SK-N-SH (cell line): ENCODE data around the gene UBE2E2. TPM values are rescaled to one million over a fixed set of nuclear protein-coding genes. Genes with fewer than 3 reads are reported as not detected.

Source experiments
- CTCF ChIA-PET: fragments of 300-600, 350-600 bp; formaldehyde crosslinking; extraction: SDS; loops from one replicate; lab custom pipeline; 2021; lab: Yijun Ruan, JAX
- POLR2A ChIA-PET: fragments of 350-600 bp; sonication (Branson Sonifier 250); formaldehyde crosslinking; extraction: SDS; loops from one replicate; lab custom pipeline; 2020; ENCODE audit warnings: antibody characterized with exemption, inconsistent platforms; lab: Yijun Ruan, JAX
- DNase-seq: peaks from one replicate; pipeline ENCODE4 v3.0.0; 2012
- H2AFZ ChIP-seq: fragments of 200-600 bp; sonication (generic); 2 replicates; pipeline ENCODE4 v1.8.1; 2016; ENCODE audit warnings: antibody characterized with exemption, mild to moderate bottlenecking, low read depth
- H3F3A ChIP-seq: fragments of 200-600 bp; sonication (generic); replicated peaks from 2 replicates; pipeline ENCODE3; 2016; ENCODE audit warnings: antibody characterized with exemption, mild to moderate bottlenecking; ENCODE audit not compliant: insufficient read depth
- H3K27ac ChIP-seq, 2 experiments: fragments of 200-500 bp in 1 of 2; fragments of 200-600 bp in 1 of 2; sonication (Bioruptor generic) in 1 of 2; sonication (generic), shearing (Covaris generic) in 1 of 2; 2 replicates each; pipeline versions ENCODE4 v1.5.1 to v1.6.1; 2014 to 2016; ENCODE audit warnings: low read depth in 2 of 2, inconsistent platforms in 1 of 2, low read length in 1 of 2, mild to moderate bottlenecking in 1 of 2, mixed read lengths in 1 of 2
- H3K27me3 ChIP-seq: fragments of 200-600 bp; sonication (generic), shearing (Covaris generic); 2 replicates; pipeline ENCODE4 v1.6.1; 2016; ENCODE audit warnings: mixed run types; ENCODE audit not compliant: insufficient read depth
- H3K36me3 ChIP-seq, 2 experiments: fragments of 200-500 bp in 1 of 2; fragments of 200-600 bp in 1 of 2; sonication (Bioruptor generic) in 1 of 2; sonication (generic) in 1 of 2; replicated peaks in 1 of 2; 2 replicates each; pipeline versions ENCODE3 to v1.5.1; 2014 to 2016; ENCODE audit warnings: low read length in 1 of 2, mild to moderate bottlenecking in 1 of 2; ENCODE audit not compliant: insufficient read depth in 2 of 2, control insufficient read depth in 1 of 2
- H3K4me1 ChIP-seq, 2 experiments: fragments of 200-500 bp in 1 of 2; fragments of 200-600 bp in 1 of 2; sonication (Bioruptor generic) in 1 of 2; sonication (generic), shearing (Covaris generic) in 1 of 2; 2 replicates each; pipeline versions ENCODE4 v1.5.1 to v1.6.1; 2014 to 2016; ENCODE audit warnings: low read depth in 1 of 2, low read length in 1 of 2, mixed run types in 1 of 2; ENCODE audit not compliant: insufficient read depth in 2 of 2, control insufficient read depth in 1 of 2
- H3K4me2 ChIP-seq: fragments of 200-600 bp; sonication (generic), shearing (Covaris generic); 2 replicates; pipeline ENCODE4 v1.6.1; 2017; ENCODE audit warnings: mixed run types
- H3K4me3 ChIP-seq, 2 experiments: fragments of 200-500 bp in 1 of 2; fragments of 200-600 bp in 1 of 2; sonication (Bioruptor generic) in 1 of 2; sonication (generic), shearing (Covaris generic) in 1 of 2; 2 replicates each; pipeline versions ENCODE4 v1.5.1 to v1.8.1; 2014 to 2016; ENCODE audit warnings: low read depth in 2 of 2, inconsistent platforms in 1 of 2, low read length in 1 of 2, mild to moderate bottlenecking in 1 of 2, mixed read lengths in 1 of 2, moderate library complexity in 1 of 2
- H3K79me2 ChIP-seq: fragments of 200-600 bp; sonication (generic); 2 replicates; pipeline ENCODE4 v1.8.1; 2017; ENCODE audit warnings: mild to moderate bottlenecking; ENCODE audit not compliant: insufficient read depth
- H3K9ac ChIP-seq: fragments of 200-600 bp; sonication (generic); 2 replicates; pipeline ENCODE4 v1.6.1; 2017; ENCODE audit warnings: mixed run types
- H3K9me2 ChIP-seq: fragments of 200-600 bp; sonication (generic); 2 replicates; pipeline ENCODE4 v1.6.1; 2017; ENCODE audit warnings: mixed run types
- H3K9me3 ChIP-seq: fragments of 200-600 bp; sonication (generic); 2 replicates; pipeline ENCODE4 v1.6.1; 2017; ENCODE audit warnings: mixed run types, mild to moderate bottlenecking, moderate library complexity
- H4K20me1 ChIP-seq: fragments of 200-600 bp; sonication (generic); 2 replicates; pipeline ENCODE4 v1.6.1; 2017; ENCODE audit warnings: mild to moderate bottlenecking, mixed run types; ENCODE audit not compliant: insufficient read depth
- CTCF ChIP-seq: fragments of 200-600 bp; sonication (generic); IDR thresholded peaks from 2 replicates; pipeline ENCODE4 v1.6.1; 2017; ENCODE audit warnings: antibody characterized with exemption, mild to moderate bottlenecking, moderate library complexity
- ELF1 ChIP-seq: IDR thresholded peaks from 2 replicates; pipeline ENCODE4 v1.4.0; 2012
- EP300 ChIP-seq, 2 experiments: IDR thresholded peaks; 2 replicates each; pipeline versions ENCODE4 v1.4.0 to v1.6.1; 2012; ENCODE audit warnings: borderline replicate concordance in 1 of 2, low read depth in 1 of 2, low read length in 1 of 2
- EZH2phosphoT487 ChIP-seq: fragments of 200-600 bp; sonication (generic); IDR thresholded peaks from 2 replicates; pipeline ENCODE4 v1.6.1; 2017; ENCODE audit warnings: low read depth, mixed run types, mild to moderate bottlenecking, antibody characterized with exemption, moderate library complexity, borderline replicate concordance
- FOSL2 ChIP-seq: IDR thresholded peaks from 2 replicates; pipeline ENCODE4 v1.4.0; 2012; ENCODE audit warnings: low read depth, mild to moderate bottlenecking, moderate library complexity, borderline replicate concordance
- FOXM1 ChIP-seq: IDR thresholded peaks from 2 replicates; pipeline ENCODE4 v1.4.0; 2012; ENCODE audit warnings: low read depth, mild to moderate bottlenecking
- GABPA ChIP-seq: IDR thresholded peaks from 2 replicates; pipeline ENCODE4 v1.4.0; 2012; ENCODE audit warnings: low read depth, mild to moderate bottlenecking
- GATA2 ChIP-seq: sonication (generic); formaldehyde crosslinking; IDR thresholded peaks from 2 replicates; pipeline ENCODE4 v1.5.0; 2020; ENCODE audit warnings: mild to moderate bottlenecking, missing genetic modification reagents
- JUND ChIP-seq: IDR thresholded peaks from 2 replicates; pipeline ENCODE4 v1.4.0; 2012
- MEF2A ChIP-seq: IDR thresholded peaks from 2 replicates; pipeline ENCODE4 v1.4.0; 2012; ENCODE audit warnings: low read depth, borderline replicate concordance
- NFIC ChIP-seq: IDR thresholded peaks from 2 replicates; pipeline ENCODE4 v1.4.0; 2012; ENCODE audit warnings: borderline replicate concordance
- POLR2AphosphoS5 ChIP-seq: IDR thresholded peaks from 2 replicates; pipeline ENCODE4 v1.6.1; 2012; ENCODE audit warnings: low read depth, low read length
- RAD21 ChIP-seq: IDR thresholded peaks from 2 replicates; pipeline ENCODE4 v1.6.1; 2012; ENCODE audit warnings: mild to moderate bottlenecking, low read length
- RXRA ChIP-seq: IDR thresholded peaks from 2 replicates; pipeline ENCODE4 v1.4.0; 2012; ENCODE audit warnings: low read depth, mild to moderate bottlenecking, borderline replicate concordance
- SMC3 ChIP-seq: IDR thresholded peaks from 2 replicates; pipeline ENCODE4 v1.6.1; 2012; ENCODE audit warnings: low read depth, low read length, improper control_type of control experiment
- TAF1 ChIP-seq: IDR thresholded peaks from 2 replicates; pipeline ENCODE4 v1.6.1; 2012; ENCODE audit warnings: low read depth, mild to moderate bottlenecking, low read length, moderate library complexity, borderline replicate concordance
- TCF12 ChIP-seq: IDR thresholded peaks from 2 replicates; pipeline ENCODE4 v1.4.0; 2012
- TEAD4 ChIP-seq: IDR thresholded peaks from 2 replicates; pipeline ENCODE4 v1.4.0; 2012; ENCODE audit warnings: mild to moderate bottlenecking, borderline replicate concordance; ENCODE audit not compliant: insufficient read depth
- USF2 ChIP-seq: fragments of 150-350 bp; IDR thresholded peaks from 2 replicates; pipeline ENCODE4 v1.6.1; 2017; ENCODE audit warnings: antibody characterized with exemption, low read length, low read depth, borderline replicate concordance
- YY1 ChIP-seq: IDR thresholded peaks from 2 replicates; pipeline ENCODE4 v1.4.0; 2012; ENCODE audit warnings: low read depth, mild to moderate bottlenecking
- ZBTB33 ChIP-seq: IDR thresholded peaks from 2 replicates; pipeline ENCODE4 v1.4.0; 2012; ENCODE audit warnings: low read depth, borderline replicate concordance
- WGBS: methylation state at CpG from one replicate; pipeline ENCODE4 v1.1.6; 2017; ENCODE audit warnings: low lambda C conversion rate; 5-methylcytosine and 5-hydroxymethylcytosine counted together
- polyA plus RNA-seq, 3 experiments: library from polyadenylated mRNA; depleted of rRNA; stranded (reverse); fragments of >200 nt; gene quantifications; 2 replicates each; pipeline ENCODE4 v1.2.3, GENCODE V29; 2012
- TF ChIP-seq, protein P1 (sequence below): IDR thresholded peaks from 2 replicates; pipeline ENCODE4 v1.4.0; 2012; ENCODE audit warnings: low read depth, borderline replicate concordance
- TF ChIP-seq, protein P2 (sequence below): IDR thresholded peaks from 2 replicates; pipeline ENCODE4 v1.4.0; 2012; ENCODE audit warnings: low read depth

Gene UBE2E2
- polyA plus RNA-seq, 1 of the 3 experiments (the other 2 are of a cell fraction), result 46.4 TPM

DNA sequence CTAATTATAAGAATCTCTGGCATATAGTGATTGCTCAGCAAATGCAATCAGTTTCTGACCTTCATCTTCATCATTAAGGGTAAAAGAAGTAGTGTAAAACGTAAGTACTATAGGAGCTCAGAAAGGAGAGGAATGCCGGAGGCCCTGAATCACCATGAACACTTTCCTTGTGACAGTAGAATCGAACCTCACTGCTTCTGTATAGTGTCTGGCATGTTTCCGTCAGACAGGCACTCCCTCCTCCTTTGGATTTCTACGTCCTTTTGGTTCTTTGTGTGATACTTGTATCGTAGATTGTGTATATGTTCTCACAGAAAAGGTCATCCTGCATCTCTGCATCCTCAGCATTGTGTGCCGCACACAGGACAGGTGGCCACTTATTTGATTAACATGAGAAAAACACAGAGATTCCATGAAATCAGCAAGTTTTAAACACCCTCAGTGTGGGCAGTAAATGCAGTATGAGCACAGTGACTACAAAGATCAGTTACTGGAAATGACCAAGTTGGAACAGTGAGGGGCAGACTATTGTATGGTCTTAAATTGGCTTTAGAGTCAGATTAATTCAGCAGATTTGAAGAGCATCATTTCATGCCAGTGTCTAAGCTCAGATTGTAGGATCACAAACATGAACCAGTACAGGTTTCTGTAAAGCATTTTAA, 234.5 kb downstream of the UBE2E2 start:
- Histone ChIP-seq H3K4me1 (no peaks in the 10 kb centered on the region; a peak in 2 of 4 replicates), H2AFZ (no peak overlapping the region), H3K27me3 (no peaks in the 10 kb centered on the region), H3K4me2 (no peak overlapping the region), H3F3A (no peaks in the 10 kb centered on the region), H3K27ac (no peak overlapping the region), H3K79me2 (peaks cover 8% of the 10 kb centered on the region; the same call in 1 of the 2 replicates), H3K36me3 (no peaks in the 10 kb centered on the region), H3K9ac (no peak overlapping the region), H3K9me2 (0 out of 2 replicates have a peak, but pooled peaks cover 3% of the 10 kb centered on the region), H3K4me3 (no peak overlapping the region), H3K9me3 (no peaks in the 10 kb centered on the region), H4K20me1 (no peaks in the 10 kb centered on the region; the same call in 1 of the 2 replicates)
- 89% methylated on average over 7 of the region's 7 CpGs for WGBS
- DNase-seq, result no peak
- CTCF ChIA-PET, result no interaction called here
- POLR2A ChIA-PET, result no interaction called here
- no peak for TF ChIP-seq JUND
- TF ChIP-seq RXRA, result no peak
- no peak for TF ChIP-seq FOXM1
- no peak for TF ChIP-seq POLR2AphosphoS5
- no peak for TF ChIP-seq GATA2 (CRISPR knock-in tag)
- no peak for TF ChIP-seq FOSL2
- no peak for TF ChIP-seq EZH2phosphoT487

- CTCF ChIA-PET, result interaction anchor here (0.7 kb wide), 1 partner anchor 21 kb away, joined by 4 read pairs; no protein-coding TSS in a partner anchor
These were observed 235.5 kb downstream of the UBE2E2 start for GRCh38 chr3:23438657-23439056.

More at GRCh38 chr3:23438657-23439056, 235.5 kb downstream of the UBE2E2 start:
- Histone ChIP-seq H3K4me1 (no peaks in the 10 kb centered on the region; a peak in 2 of 4 replicates), H3K27me3 (no peaks in the 10 kb centered on the region), H3K36me3 (no peaks in the 10 kb centered on the region), H4K20me1 (peaks cover 6% of the 10 kb centered on the region), H3K79me2 (peaks cover 4% of the 10 kb centered on the region; the same call in 1 of the 2 replicates), H3K9me3 (no peaks in the 10 kb centered on the region), H3K4me2 (no peak overlapping the region), H2AFZ (no peak overlapping the region), H3K27ac (no peak overlapping the region), H3K4me3 (no peak overlapping the region), H3K9ac (no peak overlapping the region), H3K9me2 (no peaks in the 10 kb centered on the region), H3F3A (no peaks in the 10 kb centered on the region)
- no peak for DNase-seq
- POLR2A ChIA-PET, result no interaction called here
- TF ChIP-seq, protein P1, sequence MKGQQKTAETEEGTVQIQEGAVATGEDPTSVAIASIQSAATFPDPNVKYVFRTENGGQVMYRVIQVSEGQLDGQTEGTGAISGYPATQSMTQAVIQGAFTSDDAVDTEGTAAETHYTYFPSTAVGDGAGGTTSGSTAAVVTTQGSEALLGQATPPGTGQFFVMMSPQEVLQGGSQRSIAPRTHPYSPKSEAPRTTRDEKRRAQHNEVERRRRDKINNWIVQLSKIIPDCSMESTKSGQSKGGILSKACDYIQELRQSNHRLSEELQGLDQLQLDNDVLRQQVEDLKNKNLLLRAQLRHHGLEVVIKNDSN, result no peak
- no peak for TF ChIP-seq EP300 (IDR thresholded peaks at IDR 0.05; ENCODE audit: borderline replicate concordance in 1 of 2, low read depth in 1 of 2, low read length in 1 of 2)
- no peak for TF ChIP-seq YY1
- no peak for TF ChIP-seq TCF12
- no peak for TF ChIP-seq SMC3
- TF ChIP-seq EZH2phosphoT487, result no peak
- TF ChIP-seq MEF2A, result no peak
- TF ChIP-seq ZBTB33, result no peak
- TF ChIP-seq ELF1, result no peak
- no peak for TF ChIP-seq USF2
- TF ChIP-seq TEAD4, result no peak
- TF ChIP-seq TAF1, result no peak
- TF ChIP-seq CTCF, result no peak
- TF ChIP-seq, protein P2, sequence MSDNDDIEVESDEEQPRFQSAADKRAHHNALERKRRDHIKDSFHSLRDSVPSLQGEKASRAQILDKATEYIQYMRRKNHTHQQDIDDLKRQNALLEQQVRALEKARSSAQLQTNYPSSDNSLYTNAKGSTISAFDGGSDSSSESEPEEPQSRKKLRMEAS, result no peak
- no peak for TF ChIP-seq GABPA
- TF ChIP-seq RAD21, result no peak
- TF ChIP-seq GATA2 (CRISPR knock-in tag), result no peak
- no peak for TF ChIP-seq FOSL2
- no peak for TF ChIP-seq FOXM1
- TF ChIP-seq NFIC, result no peak
